ENCODE measurements around the gene ENO1. TPM values are rescaled to one million over a fixed set of nuclear protein-coding genes. Genes with fewer than 3 reads are reported as not detected.

Gene ENO1
- total and polyA plus RNA-seq, 2 experiments from 2014 or later, result 659 to 868 TPM

DNA sequence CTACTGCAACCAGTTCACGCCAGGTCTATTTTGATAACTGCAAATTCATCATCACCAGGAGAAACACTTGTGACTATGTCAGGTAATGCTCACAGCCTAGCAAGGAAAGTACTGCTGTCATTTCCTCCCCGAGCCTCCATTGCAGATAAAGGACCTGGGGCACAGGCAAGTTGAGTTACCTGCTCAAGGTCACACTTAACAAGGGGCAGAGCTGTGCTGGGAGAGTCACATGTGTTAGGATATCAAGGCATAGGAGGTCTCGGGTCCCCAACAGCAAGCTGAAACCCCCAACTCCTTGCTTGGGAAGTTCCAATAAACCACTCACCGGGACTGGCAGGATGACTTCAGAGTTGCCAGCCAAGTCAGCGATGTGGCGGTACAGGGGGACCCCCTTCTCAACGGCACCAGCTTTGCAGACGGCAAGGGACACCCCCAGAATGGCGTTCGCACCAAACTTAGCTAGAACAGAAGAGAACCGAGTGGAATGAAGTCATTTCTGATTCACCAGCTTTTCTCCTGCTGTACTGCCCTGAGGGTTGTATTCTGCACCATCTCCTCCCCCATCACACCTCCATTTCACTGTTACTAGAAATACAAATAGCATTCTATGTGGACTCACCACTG lies 11.6 kb downstream of the ENO1 start:
- Histone ChIP-seq H3K36me3 (replicated peaks; ENCODE audit: insufficient read depth, low read depth) (peaks cover 6% of the 10 kb centered on the region), H3K9me3 (ENCODE audit: low read depth) (no peaks in the 10 kb centered on the region), H3K27ac (no peak overlapping the region), H3K27me3 (no peaks in the 10 kb centered on the region), H4K20me1 (ENCODE audit: insufficient read depth, poor library complexity, severe bottlenecking) (peaks cover 33% of the 10 kb centered on the region), H3K4me3 (no peak overlapping the region), H3K4me1 (ENCODE audit: insufficient read depth) (peaks cover 17% of the 10 kb centered on the region), H3K79me2 (peaks cover 32% of the 10 kb centered on the region), H2AFZ (no peak overlapping the region), H3K9me2 (replicated peaks; ENCODE audit: insufficient read depth) (no peaks in the 10 kb centered on the region), H3K4me2 (no peak overlapping the region)
- DNase-seq (ENCODE audit: low spot score), result no peak
- no peak for TF ChIP-seq CTCF (IDR thresholded peaks at IDR 0.05; ENCODE audit: poor library complexity)
- WGBS (ENCODE audit: low lambda C conversion rate, missing lambda C conversion rate), result 91% methylated on average over 11 of the region's 11 CpGs

DNA sequence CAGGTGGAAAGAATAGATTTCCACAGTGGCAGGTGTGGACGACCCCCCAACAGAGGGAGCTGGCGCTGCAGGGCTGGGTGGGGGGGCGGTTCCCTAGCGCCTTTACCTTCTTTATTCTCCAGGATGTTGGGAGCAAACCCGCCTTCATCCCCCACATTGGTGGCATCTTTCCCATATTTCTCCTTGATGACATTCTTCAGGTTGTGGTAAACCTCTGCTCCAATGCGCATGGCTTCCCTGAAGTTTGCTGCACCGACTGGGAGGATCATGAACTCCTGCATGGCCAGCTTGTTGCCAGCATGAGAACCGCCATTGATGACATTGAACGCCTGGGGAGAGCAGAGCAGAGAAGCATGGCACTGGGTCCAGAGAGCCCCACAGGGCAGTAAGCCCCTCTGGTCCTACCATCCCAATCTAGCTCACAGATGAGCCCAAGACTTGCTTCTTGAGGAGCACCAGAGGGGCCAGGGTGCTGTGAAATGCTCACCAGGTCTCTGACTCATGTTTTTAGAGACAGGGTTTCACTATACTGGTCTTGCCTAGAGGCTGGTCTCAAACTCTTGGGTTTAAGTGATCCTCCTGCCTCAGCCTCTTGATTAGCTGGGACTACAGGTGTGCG lies 12.2 kb downstream of the ENO1 start:
- H3K9me2 ChIP-seq (replicated peaks; ENCODE audit: insufficient read depth), result no peaks in the 10 kb centered on the region
- no peak for DNase-seq (ENCODE audit: low spot score)
- H3K4me1 ChIP-seq (ENCODE audit: insufficient read depth), result peaks cover 12% of the 10 kb centered on the region
- H3K4me2 ChIP-seq, result no peak overlapping the region
- WGBS (ENCODE audit: low lambda C conversion rate, missing lambda C conversion rate), result 98% methylated on average over 10 of the region's 10 CpGs
- no peak for TF ChIP-seq CTCF (IDR thresholded peaks at IDR 0.05; ENCODE audit: poor library complexity)
- no peak for TF ChIP-seq EZH2phosphoT487 (IDR thresholded peaks at IDR 0.05; ENCODE audit: low read depth, severe bottlenecking, unreplicated experiment)
- no peak for TF ChIP-seq EZH2 (IDR thresholded peaks at IDR 0.05; ENCODE audit: borderline replicate concordance)
- H3K27ac ChIP-seq, result no peak overlapping the region
- H4K20me1 ChIP-seq (ENCODE audit: insufficient read depth, poor library complexity, severe bottlenecking), result peaks cover 27% of the 10 kb centered on the region
- H3K79me2 ChIP-seq, result peaks cover 27% of the 10 kb centered on the region
- H3K27me3 ChIP-seq, result no peaks in the 10 kb centered on the region
- no peak overlapping the region for H2AFZ ChIP-seq
- no peak overlapping the region for H3K4me3 ChIP-seq
- no peaks in the 10 kb centered on the region for H3K9me3 ChIP-seq (ENCODE audit: low read depth)
- H3K36me3 ChIP-seq (replicated peaks; ENCODE audit: insufficient read depth, low read depth), result peaks cover under 1% of the 10 kb centered on the region

DNA sequence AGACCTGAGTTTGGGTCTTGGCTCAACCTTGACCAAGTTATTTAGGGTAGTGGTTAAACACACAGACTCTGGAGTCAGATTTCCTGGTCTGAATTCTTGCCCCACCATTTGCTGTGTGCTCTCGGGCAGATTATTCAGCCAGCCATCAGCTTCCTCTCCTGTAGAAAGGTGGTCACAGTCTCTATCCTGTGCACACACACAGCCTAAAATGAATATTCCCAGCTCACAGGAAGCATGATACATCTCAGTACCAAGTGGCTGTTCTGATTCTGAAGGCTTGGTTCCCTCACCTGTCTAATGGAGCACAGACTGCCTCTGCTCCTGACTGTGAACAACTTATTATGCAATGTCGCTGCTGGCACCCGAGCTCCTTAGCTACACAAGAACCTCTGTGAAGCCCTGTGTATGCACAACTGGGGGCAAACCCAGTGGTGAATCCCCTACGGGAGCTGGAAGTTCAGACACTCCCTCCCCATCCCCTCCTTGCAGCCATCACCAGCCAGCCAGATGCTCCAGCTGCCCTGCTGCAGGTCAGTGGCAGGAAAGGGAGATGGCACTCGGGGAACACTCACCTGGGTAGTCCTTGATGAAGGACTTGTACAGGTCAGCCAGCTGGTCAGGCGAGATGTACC lies 13.7 kb downstream of the ENO1 start:
- H3K27me3 ChIP-seq, result no peaks in the 10 kb centered on the region
- H3K9me3 ChIP-seq (ENCODE audit: low read depth), result no peaks in the 10 kb centered on the region
- H3K9me2 ChIP-seq (replicated peaks; ENCODE audit: insufficient read depth), result no peaks in the 10 kb centered on the region
- H3K4me1 ChIP-seq (ENCODE audit: insufficient read depth), result peaks cover 5% of the 10 kb centered on the region
- no peak for DNase-seq (ENCODE audit: low spot score)
- H3K79me2 ChIP-seq, result peaks cover 16% of the 10 kb centered on the region
- H3K36me3 ChIP-seq (replicated peaks; ENCODE audit: insufficient read depth, low read depth), result no peaks in the 10 kb centered on the region
- no peak overlapping the region for H3K4me2 ChIP-seq
- 94% methylated on average over 6 of the region's 6 CpGs for WGBS (ENCODE audit: low lambda C conversion rate, missing lambda C conversion rate)
- TF ChIP-seq CTCF (IDR thresholded peaks at IDR 0.05; ENCODE audit: poor library complexity) (no peak), EZH2 (IDR thresholded peaks at IDR 0.05; ENCODE audit: borderline replicate concordance) (no peak), EZH2phosphoT487 (IDR thresholded peaks at IDR 0.05; ENCODE audit: low read depth, severe bottlenecking, unreplicated experiment) (no peak)
- peaks cover 16% of the 10 kb centered on the region for H4K20me1 ChIP-seq (ENCODE audit: insufficient read depth, poor library complexity, severe bottlenecking)
- H3K27ac ChIP-seq, result no peak overlapping the region
- no peak overlapping the region for H2AFZ ChIP-seq
- no peak overlapping the region for H3K4me3 ChIP-seq

Measured in hepatocyte (in vitro differentiated cells).